Measurements from ENCODE around the gene RFC5.
"Not testable (repeated sequence)": the region's sequence is repeated elsewhere in the genome, so short reads cannot be mapped to it uniquely, and the experiment has no call there.

RFC5 gene

DNA sequence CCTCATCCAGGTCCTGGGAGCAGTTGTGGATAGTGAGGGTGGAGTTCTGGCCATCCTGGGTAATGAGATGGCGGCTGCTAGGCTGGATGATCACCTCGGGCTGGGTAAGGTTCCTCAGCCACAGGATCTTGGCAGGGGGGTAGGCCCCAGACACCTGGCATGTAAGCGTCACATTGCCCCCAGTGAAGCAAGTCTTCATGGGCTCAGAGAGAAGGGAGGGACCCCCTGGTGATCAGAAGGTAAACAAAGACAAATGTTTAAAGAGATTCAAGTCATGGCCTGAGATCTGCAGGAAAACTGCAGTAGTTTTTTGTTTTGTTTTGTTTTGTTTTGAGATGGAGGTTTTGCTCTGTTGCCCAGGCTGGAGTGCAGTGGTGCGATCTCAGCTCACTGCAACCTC is 57.3 kb downstream of the RFC5 start:
- no peak for DNase-seq (ENCODE audit: low spot score)
- no peak for FAIRE-seq

GRCh38 chr12:118081521-118081920 is 65.0 kb downstream of the RFC5 start:
- FAIRE-seq; DNase-seq (ENCODE audit: low spot score): not testable (repeated sequence)
